Right lobe of liver (tissue), 4 donors: Measurements from ENCODE around the gene PLA2G2D.

Source experiments
- POLR2A ChIP-seq: fragments of 450-650 bp; IDR thresholded peaks from one replicate; pipeline ENCODE4 v1.6.1; 2017; ENCODE audit warnings: antibody characterized with exemption, mild to moderate bottlenecking
- TF ChIP-seq, protein P1 (sequence below), 4 donors: fragments of 200-600 bp in 3 of 4; fragments of 450-650 bp in 1 of 4; IDR thresholded peaks; one replicate each; pipeline versions ENCODE4 v1.5.1 to v1.8.0; 2016 to 2022; ENCODE audit warnings: antibody characterized with exemption in 4 of 4, mild to moderate bottlenecking in 2 of 4
- donor health status: DM: no; HTN: no; CAD: no.
- donor health status: DM: no; HTN: no; CAD: no.
- donor health status: DM: no; HTN: yes; CAD: no.

- TF ChIP-seq, protein P1, sequence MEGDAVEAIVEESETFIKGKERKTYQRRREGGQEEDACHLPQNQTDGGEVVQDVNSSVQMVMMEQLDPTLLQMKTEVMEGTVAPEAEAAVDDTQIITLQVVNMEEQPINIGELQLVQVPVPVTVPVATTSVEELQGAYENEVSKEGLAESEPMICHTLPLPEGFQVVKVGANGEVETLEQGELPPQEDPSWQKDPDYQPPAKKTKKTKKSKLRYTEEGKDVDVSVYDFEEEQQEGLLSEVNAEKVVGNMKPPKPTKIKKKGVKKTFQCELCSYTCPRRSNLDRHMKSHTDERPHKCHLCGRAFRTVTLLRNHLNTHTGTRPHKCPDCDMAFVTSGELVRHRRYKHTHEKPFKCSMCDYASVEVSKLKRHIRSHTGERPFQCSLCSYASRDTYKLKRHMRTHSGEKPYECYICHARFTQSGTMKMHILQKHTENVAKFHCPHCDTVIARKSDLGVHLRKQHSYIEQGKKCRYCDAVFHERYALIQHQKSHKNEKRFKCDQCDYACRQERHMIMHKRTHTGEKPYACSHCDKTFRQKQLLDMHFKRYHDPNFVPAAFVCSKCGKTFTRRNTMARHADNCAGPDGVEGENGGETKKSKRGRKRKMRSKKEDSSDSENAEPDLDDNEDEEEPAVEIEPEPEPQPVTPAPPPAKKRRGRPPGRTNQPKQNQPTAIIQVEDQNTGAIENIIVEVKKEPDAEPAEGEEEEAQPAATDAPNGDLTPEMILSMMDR (IDR thresholded peaks at IDR 0.05), result no peak
- no peak for TF ChIP-seq POLR2A
These were observed 22.4 kb downstream of the PLA2G2D start for GRCh38 chr1:20096840-20097447.
